A549 (cell line): Measurements from ENCODE around the gene SLC17A7.

ENCODE experiments used
- BHLHE40 ChIP-seq: IDR thresholded peaks from 2 replicates; pipeline ENCODE4 v1.6.1; 2012; ENCODE audit warnings: low read depth, low read length, inconsistent platforms
- CEBPB ChIP-seq, 2 experiments: fragments of >200 bp in 1 of 2; sonication (Bioruptor Twin) in 1 of 2; formaldehyde crosslinking in 1 of 2; IDR thresholded peaks; 2 replicates each; pipeline ENCODE4 v1.6.1; 2012 to 2016
- GATA3 ChIP-seq: IDR thresholded peaks from 2 replicates; pipeline ENCODE4 v1.6.1; 2012; ENCODE audit warnings: borderline replicate concordance
- MYC ChIP-seq: IDR thresholded peaks from 2 replicates; pipeline ENCODE4 v1.6.1; 2012; ENCODE audit warnings: mild to moderate bottlenecking, inconsistent platforms, low read length, improper control_type of control experiment, borderline replicate concordance
- NR3C1 ChIP-seq: fragments of >200 bp; sonication (Bioruptor Twin); formaldehyde crosslinking; IDR thresholded peaks from 3 replicates; pipeline ENCODE4 v1.6.1; 2017
- POLR2A ChIP-seq: IDR thresholded peaks from 2 replicates; pipeline ENCODE4 v1.6.1; 2012; ENCODE audit warnings: mild to moderate bottlenecking, low read length
- RFX5 ChIP-seq: fragments of 450-650 bp; IDR thresholded peaks from 2 replicates; pipeline ENCODE4 v1.7.1; 2014; ENCODE audit warnings: antibody characterized with exemption, mild to moderate bottlenecking, moderate library complexity
- SMC3 ChIP-seq: fragments of >200 bp; sonication (Bioruptor Twin); formaldehyde crosslinking; IDR thresholded peaks from 3 replicates; pipeline ENCODE4 v1.6.1; 2018; ENCODE audit warnings: inconsistent platforms
- TP53 ChIP-seq: fragments of 250-450 bp; sonication (Bioruptor Pico); IDR thresholded peaks from 2 replicates; pipeline ENCODE4 v1.5.0; 2021; ENCODE audit warnings: mild to moderate bottlenecking, moderate library complexity
- TF ChIP-seq, protein P1 (sequence below): fragments of 150-350 bp; IDR thresholded peaks from 2 replicates; pipeline ENCODE4 v1.6.1; 2014; ENCODE audit warnings: low read depth, mild to moderate bottlenecking, low read length
- TF ChIP-seq, protein P2 (sequence below): IDR thresholded peaks from 2 replicates; pipeline ENCODE4 v1.6.1; 2012
- TF ChIP-seq, protein P3 (sequence below): fragments of >200 bp; sonication (Bioruptor Twin); formaldehyde crosslinking; IDR thresholded peaks from 3 replicates; pipeline ENCODE4 v1.5.1; 2016
- TF ChIP-seq, protein P4 (sequence below): fragments of 250-450 bp; sonication (Bioruptor Pico); IDR thresholded peaks from 2 replicates; pipeline ENCODE4 v1.5.0; 2021; ENCODE audit warnings: mild to moderate bottlenecking, moderate library complexity, borderline replicate concordance

DNA sequence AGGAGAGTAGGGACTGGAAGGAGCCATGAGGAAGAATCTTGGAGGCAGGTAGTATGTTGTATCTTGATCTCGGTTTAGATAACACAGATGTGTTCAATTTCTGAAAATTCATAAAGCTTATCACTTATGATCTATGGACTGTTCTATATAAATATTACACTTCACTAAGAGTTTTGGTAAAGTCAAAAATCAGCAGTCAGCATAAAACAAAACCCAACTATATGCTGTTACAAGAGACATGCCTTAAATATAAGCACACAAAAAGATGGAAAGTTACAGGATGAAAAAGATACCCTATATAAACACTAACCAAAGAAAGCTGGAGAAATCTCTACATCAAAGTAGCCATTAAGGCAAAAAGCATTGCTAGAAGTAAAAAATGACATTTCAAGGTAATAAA lies 57.7 kb downstream of the SLC17A7 start:
- TF ChIP-seq, protein P1, sequence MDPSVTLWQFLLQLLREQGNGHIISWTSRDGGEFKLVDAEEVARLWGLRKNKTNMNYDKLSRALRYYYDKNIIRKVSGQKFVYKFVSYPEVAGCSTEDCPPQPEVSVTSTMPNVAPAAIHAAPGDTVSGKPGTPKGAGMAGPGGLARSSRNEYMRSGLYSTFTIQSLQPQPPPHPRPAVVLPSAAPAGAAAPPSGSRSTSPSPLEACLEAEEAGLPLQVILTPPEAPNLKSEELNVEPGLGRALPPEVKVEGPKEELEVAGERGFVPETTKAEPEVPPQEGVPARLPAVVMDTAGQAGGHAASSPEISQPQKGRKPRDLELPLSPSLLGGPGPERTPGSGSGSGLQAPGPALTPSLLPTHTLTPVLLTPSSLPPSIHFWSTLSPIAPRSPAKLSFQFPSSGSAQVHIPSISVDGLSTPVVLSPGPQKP, result no peak
- TF ChIP-seq, protein P2, sequence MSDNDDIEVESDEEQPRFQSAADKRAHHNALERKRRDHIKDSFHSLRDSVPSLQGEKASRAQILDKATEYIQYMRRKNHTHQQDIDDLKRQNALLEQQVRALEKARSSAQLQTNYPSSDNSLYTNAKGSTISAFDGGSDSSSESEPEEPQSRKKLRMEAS, result no peak
- TF ChIP-seq POLR2A (no peak), CEBPB (IDR thresholded peaks at IDR 0.05) (no peak), BHLHE40 (no peak), MYC (no peak), NR3C1 (no peak), GATA3 (no peak), RFX5 (no peak), TP53 (no peak), SMC3 (no peak)
- TF ChIP-seq, protein P3, sequence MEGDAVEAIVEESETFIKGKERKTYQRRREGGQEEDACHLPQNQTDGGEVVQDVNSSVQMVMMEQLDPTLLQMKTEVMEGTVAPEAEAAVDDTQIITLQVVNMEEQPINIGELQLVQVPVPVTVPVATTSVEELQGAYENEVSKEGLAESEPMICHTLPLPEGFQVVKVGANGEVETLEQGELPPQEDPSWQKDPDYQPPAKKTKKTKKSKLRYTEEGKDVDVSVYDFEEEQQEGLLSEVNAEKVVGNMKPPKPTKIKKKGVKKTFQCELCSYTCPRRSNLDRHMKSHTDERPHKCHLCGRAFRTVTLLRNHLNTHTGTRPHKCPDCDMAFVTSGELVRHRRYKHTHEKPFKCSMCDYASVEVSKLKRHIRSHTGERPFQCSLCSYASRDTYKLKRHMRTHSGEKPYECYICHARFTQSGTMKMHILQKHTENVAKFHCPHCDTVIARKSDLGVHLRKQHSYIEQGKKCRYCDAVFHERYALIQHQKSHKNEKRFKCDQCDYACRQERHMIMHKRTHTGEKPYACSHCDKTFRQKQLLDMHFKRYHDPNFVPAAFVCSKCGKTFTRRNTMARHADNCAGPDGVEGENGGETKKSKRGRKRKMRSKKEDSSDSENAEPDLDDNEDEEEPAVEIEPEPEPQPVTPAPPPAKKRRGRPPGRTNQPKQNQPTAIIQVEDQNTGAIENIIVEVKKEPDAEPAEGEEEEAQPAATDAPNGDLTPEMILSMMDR, result no peak
- TF ChIP-seq, protein P4, sequence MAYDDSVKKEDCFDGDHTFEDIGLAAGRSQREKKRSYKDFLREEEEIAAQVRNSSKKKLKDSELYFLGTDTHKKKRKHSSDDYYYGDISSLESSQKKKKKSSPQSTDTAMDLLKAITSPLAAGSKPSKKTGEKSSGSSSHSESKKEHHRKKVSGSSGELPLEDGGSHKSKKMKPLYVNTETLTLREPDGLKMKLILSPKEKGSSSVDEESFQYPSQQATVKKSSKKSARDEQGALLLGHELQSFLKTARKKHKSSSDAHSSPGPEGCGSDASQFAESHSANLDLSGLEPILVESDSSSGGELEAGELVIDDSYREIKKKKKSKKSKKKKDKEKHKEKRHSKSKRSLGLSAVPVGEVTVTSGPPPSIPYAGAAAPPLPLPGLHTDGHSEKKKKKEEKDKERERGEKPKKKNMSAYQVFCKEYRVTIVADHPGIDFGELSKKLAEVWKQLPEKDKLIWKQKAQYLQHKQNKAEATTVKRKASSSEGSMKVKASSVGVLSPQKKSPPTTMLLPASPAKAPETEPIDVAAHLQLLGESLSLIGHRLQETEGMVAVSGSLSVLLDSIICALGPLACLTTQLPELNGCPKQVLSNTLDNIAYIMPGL, result no peak
